ENCODE measurements around the gene RPAIN.
A peak's percentile ranks its signal among the peaks of the same experiment; 100 is the strongest.
"Not testable (repeated sequence)": the region's sequence is repeated elsewhere in the genome, so short reads cannot be mapped to it uniquely, and the experiment has no call there.

The RPAIN gene

GRCh38 chr17:5430413-5430999 is 10.5 kb downstream of the RPAIN start:
- no peak for DNase-seq

GRCh38 chr17:5431234-5431633 is 11.3 kb downstream of the RPAIN start:
- not testable (repeated sequence) for DNase-seq

GRCh38 chr17:5431949-5432556 is 12.1 kb downstream of the RPAIN start:
- no peak for DNase-seq

GRCh38 chr17:5434984-5435383 is 15.0 kb downstream of the RPAIN start:
- DNase-seq = no peak

GRCh38 chr17:5435781-5436315 is 15.9 kb downstream of the RPAIN start:
- not testable (repeated sequence) for DNase-seq

- DNase-seq = no peak
These were observed 17.8 kb downstream of the RPAIN start for GRCh38 chr17:5437721-5438317.

GRCh38 chr17:5438716-5439445 is 18.9 kb downstream of the RPAIN start, which contains the start of gene C1QBP:
C1QBP (minus strand) TSS chr17:5439155; CDS start chr17:5439073, 82 bp downstream.
- DNase-seq = peak; percentile 91

GRCh38 chr17:5439446-5439764 is 19.4 kb downstream of the RPAIN start:
- no peak for DNase-seq

GRCh38 chr17:5443728-5444127 is 23.7 kb downstream of the RPAIN start:
- no peak for DNase-seq

- DNase-seq = no peak
These were observed 24.2 kb downstream of the RPAIN start for GRCh38 chr17:5444209-5444608.

GRCh38 chr17:5446786-5447185 is 26.8 kb downstream of the RPAIN start:
- no peak for DNase-seq

GRCh38 chr17:5464717-5465507 is 44.9 kb downstream of the RPAIN start:
- DNase-seq = no peak

- no peak for DNase-seq
These were observed 46.3 kb downstream of the RPAIN start for GRCh38 chr17:5466295-5466694.

GRCh38 chr17:5467416-5467815 is 47.4 kb downstream of the RPAIN start:
- no peak for DNase-seq

GRCh38 chr17:5468075-5468473 is 48.1 kb downstream of the RPAIN start:
- DNase-seq = no peak

GRCh38 chr17:5472511-5472910 is 52.5 kb downstream of the RPAIN start:
- no peak for DNase-seq

- DNase-seq = no peak
These were observed 53.9 kb downstream of the RPAIN start for GRCh38 chr17:5473906-5474305.

- no peak for DNase-seq
These were observed 59.0 kb downstream of the RPAIN start for GRCh38 chr17:5478992-5479391.

GRCh38 chr17:5480962-5481361 is 61.0 kb downstream of the RPAIN start:
- no peak for DNase-seq

- no peak for DNase-seq
These were observed 61.5 kb downstream of the RPAIN start for GRCh38 chr17:5481451-5481850.
